Hematopoietic multipotent progenitor cell treated with erythropoietin and hydrocortisone succinate and interleukin-3 and kit ligand, for 4 days (in vitro differentiated cells): Measurements from ENCODE around the gene ASIC4.

Experiments
- DNase-seq: peaks from one replicate; pipeline ENCODE4 v3.0.0-alpha.2; 2015

ASIC4 gene

DNA sequence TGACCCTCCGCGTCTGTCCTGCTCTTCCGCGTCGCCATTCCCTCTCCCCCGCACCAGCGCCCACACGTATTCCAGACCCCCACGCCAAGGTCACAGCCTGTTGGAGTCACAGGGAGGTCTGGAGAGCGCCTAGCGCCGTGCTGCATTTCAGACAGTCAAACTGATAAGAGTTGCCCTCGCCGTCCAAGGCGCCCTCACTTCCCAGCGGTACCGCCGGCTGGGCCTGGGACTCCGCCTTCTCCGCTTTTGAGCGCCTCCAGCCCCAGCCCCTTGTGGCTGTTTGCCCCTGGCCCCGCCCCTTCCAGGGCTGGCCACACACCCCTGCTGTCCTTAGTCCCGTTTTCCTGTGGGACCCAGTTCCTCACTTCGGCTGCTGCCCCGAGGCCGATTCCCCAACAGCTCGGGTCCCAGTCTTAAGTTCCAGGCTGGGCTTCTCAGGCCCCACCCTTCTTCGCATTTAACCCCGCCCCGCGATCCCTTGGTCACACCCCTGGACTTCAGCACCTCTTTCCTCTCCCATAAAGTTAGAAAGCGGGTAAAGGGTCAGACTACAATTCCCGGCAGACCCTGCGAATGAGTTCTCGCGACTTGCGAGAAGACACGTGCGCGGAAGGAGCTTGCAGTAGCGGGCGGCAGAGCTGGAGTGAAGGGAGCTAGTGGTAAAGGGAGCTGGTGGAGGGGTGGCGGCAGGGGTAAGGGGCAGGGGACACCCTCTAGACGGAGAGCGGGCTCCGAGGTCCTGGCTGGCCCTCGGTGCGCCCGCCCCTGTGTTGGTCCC is 15.8 kb upstream of the ASIC4 start, which contains the start of gene GMPPA:
GMPPA (plus strand) TSS at position 612 of the 778 bp plus-strand sequence. CDS start 1,085 bp downstream, outside the sequence.
- peak; percentile 99 for DNase-seq

DNA sequence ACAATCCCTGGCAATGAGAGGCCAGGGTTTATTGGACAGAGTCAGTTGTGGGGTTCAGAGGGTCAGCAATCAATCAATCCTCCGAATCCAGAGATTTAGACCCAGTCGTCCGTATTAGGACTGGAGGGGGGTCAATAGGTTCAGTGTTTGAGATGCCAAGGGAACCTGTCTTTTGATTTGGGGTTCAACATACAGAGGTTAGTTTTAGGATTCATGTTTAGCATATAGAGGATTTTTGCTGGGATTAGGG is 15.3 kb upstream of the ASIC4 start:
- no peak for DNase-seq

DNA sequence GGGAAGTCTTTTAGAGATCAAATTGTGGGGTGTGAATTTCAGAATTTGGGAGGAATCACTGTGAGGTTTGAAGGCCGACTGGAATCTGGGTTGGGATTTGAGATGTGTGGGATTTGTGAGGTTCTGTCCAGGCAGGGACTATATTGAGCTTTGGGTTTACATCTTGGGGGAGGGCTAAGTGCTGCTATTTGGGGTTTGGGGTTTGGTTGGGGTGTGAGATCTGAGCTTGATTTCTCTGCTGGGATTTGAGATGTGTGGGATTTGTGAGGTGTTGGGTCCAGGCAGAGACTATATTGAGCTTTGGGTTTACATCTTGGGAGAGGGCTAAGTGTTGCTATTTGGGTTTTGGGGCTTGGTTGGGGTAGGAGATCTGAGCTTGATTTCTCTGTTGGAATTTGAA is 14.7 kb upstream of the ASIC4 start:
- no peak for DNase-seq

DNA sequence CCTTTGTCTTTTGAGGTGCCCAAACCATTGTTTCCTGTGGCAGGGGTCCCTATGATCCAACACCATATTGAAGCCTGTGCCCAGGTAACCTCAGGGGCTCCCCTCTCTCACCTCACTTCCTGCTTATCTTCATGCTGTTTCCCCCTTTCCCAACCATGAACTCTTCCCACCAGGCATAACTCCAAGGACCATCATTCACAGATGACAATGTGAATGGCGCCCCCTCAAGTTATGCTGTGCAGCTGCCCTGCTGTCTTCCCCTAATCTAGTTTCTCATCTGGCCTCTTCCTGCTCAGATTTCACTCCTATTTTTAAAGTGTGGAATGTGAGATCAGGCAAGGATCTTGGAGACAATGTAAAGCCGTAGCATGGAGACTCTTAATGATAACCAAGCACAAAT is 14.1 kb upstream of the ASIC4 start:
- DNase-seq: no peak

DNA sequence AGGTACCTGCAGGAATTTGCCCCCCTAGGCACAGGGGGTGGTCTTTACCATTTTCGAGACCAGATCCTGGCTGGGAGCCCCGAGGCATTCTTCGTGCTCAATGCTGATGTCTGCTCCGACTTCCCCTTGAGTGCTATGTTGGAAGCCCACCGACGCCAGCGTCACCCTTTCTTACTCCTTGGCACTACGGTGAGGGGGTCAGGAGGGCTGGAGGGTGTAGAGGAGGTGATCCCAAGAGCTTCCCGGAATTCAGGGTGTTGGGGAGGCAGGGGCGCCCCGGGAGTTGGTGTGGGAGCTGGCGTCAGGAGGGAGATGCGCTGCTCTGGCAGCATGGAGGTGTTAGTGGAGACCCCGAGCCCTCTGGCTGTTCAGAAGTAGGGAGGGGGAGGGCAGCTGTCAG is 12.4 kb upstream of the ASIC4 start:
- no peak for DNase-seq

DNA sequence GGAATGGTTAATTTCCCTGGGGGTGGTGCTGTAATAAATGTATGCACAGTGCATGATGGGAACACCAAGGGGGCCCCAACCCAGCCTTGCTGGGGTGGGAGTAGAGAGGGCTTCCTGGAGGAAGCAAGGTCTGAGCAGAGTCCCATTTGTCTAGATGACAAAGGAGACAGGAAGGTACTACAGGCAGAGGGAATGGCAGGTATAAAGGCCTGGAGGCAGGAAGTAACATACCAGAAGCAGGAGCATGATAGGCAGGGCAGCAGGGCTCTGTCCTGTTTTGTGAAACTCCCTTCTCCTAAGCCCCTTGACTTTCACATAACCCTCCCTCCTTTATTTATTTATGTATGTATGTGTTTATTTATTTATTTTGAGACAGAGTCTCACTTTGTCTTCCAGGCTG is 11.7 kb upstream of the ASIC4 start:
- DNase-seq: no peak

DNA sequence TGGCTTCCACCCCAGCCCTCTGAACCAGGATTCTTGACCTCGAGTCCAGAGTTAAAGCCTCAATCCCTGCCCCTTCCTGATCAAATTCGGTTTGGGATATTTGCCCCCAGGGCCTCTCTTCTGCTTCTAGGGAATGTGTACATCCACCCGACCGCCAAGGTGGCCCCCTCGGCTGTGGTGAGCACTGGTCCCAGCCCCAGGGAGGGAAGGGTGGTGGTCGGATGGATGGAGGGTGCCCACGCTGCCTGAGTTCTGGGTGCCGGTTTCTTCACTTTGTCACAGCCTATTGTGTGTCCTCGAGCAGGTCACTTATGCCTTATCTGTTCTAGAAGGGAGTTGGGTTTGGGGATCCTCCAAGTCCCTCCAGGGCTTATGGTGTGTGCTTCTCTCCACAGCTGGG is 8.7 kb upstream of the ASIC4 start:
- no peak for DNase-seq

DNA sequence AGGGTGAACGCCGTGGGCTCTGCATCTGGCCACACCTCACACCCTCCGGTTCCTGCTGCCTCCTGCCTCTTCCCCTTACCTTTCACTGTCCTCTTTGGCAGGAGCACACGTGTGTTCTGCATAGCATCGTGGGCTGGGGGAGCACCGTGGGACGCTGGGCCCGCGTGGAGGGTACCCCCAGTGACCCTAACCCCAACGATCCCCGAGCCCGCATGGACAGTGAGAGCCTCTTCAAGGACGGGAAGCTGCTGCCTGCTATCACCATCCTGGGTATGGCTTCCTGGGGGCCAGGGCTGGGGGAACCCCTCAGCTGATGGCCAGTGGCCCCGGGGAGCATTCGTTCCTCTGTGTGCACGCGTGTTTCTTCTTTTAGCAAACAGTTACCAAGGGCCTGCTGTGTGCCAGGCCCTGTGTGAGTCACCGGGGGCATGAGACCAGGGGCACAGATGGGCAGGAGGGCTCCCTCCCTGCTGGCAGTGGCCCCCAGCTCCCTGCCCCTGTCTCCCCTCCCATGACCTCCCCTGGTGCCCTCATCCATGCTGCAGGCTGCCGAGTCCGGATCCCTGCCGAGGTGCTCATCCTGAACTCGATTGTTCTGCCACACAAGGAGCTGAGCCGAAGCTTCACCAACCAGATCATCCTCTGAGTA is 8.0 kb upstream of the ASIC4 start:
- no peak for DNase-seq

DNA sequence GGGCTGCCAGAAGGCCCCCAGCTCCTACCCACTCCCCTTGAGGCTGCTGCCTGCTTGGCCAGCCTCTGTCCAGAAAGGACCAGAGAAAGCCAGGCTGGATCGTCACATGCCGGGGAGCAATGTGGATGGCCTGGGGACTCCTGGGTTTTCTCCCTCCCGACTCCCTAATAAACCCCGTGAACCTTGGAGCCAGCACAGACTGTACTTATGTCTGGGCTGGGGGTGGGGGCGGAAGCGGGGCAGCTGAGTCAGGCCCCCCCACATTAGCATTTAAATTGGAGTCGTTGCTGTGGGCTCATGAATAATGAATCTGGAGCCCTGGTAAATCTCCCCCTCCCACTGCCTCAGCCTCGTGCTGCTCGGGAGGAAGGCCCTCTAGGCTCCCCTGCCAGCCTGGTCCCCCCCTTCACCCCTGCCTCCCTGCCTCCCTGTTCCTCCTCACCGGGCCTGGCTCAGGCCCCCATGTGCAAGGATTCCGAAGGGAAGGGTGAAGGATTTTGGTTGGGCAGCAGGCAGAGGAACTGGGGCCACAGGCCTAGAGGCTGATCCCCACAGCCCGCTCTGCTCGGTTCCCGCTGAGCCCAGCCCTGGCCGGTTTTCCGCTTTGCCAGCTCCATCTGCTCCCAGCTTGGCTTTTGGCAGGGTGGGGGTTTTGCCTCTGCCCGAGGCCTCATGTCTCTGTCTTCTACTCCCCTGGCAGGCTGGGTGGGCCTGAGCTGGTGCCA is 7.3 kb upstream of the ASIC4 start:
- DNase-seq: no peak

DNA sequence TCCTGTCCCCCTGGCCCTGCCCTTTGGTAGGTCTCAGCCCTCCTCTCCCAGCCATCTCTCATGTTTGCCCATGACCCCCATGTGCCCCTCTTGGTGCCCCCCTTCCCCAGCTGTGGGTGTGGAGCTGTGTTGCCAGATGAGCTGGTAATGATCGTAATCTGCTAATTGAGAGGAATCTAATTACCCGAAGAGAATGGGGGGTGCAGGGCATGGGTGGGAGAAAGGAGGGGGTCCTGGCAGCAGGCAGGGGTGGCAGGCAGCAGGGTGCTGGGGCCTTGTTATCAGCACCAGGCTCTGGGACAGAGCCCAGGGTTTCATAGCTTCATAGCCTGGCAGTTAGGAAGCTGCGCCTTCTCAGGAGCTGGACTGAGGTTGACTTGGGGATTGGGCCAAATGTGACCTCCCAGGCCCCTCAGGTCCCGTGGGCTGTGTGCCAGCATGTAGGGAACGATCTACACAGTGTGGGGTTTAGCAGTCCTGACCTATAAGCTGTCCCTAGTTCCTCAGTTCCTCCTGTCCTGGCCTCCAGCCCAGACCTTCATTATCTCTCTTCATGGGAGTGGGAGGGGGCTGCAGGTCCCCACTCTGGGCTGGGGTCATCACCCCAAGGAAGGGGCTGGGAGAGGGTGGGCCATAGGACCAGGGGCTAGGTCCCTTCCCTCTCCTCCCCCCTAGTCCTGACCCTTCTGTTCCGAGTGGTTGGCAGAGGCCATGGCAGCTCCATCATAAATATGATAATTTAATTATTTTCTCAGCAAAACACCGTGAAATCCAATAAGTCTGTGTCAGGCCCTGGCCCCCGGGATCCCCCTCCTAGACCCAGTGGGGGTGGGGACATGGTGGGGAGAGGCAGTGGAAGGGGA is 6.5 kb upstream of the ASIC4 start:
- DNase-seq: peak; percentile 66

DNA sequence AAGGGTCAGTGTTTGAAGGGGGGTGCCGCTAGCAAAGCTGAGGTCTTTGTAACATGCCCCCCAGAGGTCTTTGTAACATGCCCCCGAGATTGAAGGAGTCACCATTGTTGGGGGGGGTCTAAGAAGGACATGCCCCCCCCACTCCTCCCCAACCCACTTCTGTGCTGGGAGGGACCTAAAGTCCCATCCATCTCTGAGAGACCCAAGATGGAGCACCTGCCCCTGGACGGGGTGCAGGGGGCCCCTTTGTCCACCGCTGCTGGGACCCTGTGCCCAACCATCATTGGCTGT is 5.9 kb upstream of the ASIC4 start:
- no peak for DNase-seq

DNA sequence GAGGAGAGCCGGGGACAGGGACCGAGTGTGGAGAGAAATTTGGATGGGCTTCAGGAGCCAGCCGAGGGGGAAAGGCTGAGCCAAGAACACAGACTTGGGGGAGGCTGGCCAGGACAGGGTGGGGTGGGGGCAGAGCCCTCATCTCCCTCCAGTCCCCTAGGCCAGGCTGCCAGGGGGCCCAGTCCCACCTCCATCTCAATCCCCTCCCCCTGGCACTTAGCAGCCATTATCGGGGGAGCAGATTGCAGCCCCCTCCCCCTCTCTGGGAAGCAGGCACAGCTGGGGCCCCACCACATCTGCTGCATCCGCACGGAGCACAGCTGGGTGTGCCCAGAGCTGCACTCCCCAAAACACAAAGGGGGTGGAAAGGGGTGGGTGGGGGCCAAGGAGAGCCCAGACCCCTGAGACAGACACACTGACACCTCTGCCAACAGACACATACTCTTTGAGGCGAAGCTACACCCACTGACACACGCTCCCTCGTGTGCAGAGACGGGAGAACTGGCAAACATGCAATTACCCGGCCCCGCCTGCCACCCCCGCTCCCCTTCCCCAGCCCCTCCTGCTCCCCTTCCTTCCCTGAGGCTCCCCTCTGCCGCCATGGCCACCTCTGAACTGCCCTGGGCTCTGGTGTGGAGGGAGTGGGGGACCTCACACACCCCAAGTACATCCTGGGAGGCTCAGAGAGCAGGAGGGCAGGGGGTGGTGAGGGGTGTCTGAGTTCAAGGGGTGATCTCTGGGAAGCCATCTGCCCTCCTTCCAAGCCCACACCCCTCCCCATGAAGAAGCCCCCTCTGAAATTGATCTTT is 5.1 kb upstream of the ASIC4 start:
- peak; percentile 53 for DNase-seq

DNA sequence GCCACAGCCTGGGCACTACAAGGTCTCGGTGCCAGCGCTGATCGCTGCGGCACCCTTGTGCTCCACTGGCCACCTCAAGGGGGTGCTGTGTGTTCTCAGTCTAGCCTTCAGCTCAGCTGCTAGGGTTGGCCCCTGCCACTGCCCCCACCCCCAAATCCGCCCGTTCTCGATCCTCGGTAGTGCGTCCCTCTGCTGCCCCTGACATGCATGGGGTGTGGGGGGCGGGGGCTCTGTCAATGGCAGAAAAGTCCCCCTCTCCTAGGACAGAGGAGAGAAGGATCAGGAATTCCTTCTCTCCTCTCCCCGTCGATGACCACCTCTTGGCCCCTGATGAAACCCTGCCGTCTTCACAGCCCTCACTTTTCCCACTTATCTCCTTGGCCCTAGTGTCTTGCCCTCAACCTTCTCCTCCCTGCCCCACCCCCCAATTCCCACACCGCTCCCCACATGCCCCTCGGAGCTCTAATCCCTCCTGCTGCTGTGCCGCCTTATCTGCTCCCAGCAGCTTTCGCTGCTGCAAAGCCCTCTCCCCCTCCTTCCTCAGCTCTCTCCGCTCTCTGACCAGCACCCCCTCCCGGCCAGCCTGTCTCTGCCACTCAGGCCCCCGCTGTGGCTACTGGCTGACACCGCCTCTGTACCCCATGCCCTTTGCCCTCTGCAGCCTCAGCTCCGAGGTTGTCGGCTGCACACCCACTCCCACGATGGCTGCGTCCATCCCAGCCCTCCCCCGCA is 4.3 kb upstream of the ASIC4 start:
- DNase-seq: peak; percentile 97

DNA sequence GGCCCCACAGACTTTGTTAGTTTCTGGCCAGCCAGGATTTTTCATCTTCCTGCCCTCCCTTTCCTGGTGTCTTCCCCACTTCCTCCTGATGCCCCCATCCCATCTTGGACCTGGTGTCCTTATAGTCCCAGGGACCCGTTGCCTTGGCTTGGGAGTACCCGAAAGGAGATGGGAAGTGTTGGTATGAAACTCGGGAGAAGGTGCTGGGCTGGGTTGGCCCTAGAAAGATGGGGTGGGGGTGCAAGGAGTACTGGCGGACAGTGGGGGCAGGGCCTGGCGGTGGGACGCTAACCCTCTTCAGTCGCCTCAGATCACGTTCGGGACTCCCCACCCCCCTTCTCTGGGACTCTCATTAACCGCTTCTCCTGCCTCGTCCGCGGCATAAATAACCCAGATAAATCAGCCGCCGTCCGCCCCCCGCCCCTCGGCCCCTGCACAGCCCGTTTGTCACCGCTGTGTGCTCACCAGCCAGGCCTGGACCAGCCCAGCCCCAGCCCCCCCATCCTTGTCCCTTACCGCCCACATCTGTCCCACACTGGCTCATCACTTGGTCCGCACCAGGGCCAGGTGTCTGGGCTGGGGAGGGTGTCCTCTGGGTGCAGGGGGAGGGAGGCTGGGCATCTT is 3.7 kb upstream of the ASIC4 start:
- DNase-seq: peak; percentile 52

DNA sequence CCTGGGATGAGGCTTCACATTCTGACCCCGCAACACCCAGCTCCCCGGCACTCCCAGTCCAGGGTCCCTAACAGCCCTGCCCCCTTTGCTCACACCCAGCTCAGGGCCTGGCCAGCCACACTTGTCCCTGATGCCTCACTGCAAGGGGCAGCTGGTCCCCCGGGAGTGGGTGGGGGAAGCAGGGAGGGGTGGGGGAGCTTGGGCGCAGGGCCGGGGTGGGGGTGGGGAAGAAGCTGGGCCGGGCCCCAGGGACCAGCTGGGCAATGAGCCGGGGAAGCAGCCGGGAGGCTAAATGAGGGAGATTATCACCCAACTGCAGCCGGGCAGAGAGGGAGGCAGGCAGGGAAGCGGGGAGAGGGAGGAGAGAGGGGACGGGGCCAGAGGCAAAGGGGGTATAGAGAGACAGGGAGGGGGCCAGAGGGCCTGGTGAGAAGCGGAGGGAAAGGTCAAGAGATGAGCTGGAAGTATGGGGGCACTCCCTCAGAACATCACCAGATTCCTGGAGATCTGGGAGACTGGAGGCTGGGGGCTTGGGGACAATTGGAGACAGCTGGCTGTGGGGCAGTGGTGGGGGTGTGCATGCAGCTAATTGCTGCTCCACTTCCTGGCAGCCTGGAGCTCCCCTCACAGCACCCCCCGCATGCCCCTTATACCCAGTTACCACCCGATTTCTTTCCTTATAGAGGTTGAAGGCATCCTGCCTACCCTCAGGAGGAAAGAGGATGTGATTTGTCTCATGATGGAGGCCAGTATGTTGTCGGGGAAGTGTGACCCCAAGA is 2.5 kb upstream of the ASIC4 start:
- peak; percentile 85 for DNase-seq

DNA sequence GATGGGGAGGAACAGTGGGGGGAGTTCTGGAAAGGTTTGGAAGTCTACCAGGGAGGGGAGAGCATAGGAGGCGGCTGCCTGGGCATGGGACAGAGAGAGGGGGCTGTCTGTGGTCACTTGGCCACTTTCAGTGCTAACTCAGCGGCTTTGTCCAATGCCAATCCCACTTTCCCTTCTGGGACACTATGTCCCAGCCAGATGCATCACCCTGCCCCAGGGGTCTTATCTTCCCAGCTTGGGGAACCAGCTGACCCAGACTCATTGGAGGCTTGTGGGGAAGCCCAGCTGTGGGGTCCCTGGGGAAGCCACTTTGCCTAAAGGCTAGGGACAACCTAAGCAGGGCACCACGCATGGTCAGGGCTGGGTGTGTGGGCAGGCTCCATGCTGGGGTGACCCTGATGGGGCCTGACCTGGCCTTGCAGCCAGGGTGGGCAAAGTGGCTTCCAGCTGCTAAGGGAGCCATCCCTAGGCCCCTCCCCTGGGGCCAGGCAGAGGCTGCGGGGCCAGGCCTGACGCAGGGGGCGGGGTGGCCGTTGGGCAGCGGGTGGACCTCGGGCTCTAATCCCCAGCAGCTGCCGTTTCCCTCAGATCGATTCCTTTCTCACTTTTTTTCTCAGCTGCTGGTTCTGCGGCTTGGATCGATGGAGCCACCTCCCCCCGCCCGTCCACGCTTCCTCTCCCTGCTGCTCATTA is 1.6 kb upstream of the ASIC4 start:
- DNase-seq: no peak

DNA sequence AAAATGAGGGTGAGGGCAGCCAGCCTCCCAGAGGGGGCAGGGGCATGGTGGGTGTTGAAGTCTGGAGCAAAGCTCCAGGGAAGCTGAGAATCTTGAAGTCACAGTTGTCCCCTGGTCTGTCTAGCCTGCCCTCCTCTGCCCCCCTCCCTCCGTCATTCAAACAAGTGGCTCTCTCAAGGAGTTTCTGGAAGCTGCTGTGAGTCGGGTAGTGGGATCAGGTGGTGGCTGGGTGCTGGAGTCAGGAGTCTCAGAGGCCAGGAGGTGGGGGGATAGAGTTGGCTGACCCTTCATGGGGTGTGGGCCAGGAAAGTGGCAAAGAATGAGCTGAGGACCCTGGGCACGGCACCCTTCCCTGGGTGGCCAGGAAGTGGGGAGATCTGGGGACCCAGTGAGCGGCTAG is 495 bp upstream of the ASIC4 start:
- no peak for DNase-seq

DNA sequence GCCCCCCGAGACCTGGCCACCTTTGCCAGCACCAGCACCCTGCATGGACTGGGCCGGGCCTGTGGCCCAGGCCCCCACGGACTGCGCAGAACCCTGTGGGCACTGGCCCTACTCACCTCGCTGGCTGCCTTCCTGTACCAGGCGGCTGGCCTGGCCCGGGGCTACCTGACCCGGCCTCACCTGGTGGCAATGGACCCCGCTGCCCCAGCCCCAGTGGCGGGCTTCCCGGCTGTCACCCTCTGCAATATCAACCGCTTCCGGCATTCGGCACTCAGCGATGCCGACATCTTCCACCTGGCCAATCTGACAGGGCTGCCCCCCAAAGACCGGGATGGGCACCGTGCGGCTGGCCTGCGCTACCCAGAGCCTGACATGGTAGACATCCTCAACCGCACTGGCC is 554 bp downstream of the ASIC4 start:
- DNase-seq: no peak

DNA sequence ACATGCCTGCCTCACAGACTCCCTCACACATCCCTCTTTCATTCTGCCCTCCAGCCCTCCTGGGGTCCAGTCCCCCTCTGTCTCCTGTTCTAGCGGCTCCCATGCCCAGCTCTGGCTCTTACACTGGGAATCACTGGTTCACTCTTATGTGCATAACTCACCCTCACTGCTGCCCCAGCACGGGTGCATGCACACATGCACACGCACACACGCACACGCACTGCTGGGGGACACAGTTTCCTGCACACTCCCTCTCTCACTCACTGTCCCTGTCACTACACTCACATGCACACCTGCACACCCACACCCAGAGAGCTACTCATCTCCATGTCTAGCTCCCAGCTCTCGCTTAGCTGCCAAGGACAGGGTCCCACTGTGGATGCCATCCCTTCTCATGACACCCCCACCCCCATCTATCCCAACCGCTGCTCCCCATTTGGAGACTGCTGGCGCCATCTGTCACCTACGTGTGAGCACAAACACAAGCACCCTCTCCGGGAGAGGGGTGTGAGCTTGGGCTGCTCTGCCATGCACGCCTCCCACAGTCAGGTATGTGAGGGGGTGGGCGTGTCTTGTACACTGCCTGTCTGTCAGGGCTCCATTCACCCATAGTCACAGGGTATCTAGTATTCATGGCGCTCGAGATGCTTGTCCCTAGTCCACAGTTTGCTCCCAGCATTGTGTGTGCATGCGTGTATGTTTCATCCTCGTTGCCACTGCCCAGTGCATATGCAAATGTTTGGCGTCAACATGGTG is 1.8 kb downstream of the ASIC4 start:
- DNase-seq: no peak
